ENCODE data around the gene ERN2.
A peak's percentile ranks its signal among the peaks of the same experiment; 100 is the strongest.

The ERN2 gene

DNA sequence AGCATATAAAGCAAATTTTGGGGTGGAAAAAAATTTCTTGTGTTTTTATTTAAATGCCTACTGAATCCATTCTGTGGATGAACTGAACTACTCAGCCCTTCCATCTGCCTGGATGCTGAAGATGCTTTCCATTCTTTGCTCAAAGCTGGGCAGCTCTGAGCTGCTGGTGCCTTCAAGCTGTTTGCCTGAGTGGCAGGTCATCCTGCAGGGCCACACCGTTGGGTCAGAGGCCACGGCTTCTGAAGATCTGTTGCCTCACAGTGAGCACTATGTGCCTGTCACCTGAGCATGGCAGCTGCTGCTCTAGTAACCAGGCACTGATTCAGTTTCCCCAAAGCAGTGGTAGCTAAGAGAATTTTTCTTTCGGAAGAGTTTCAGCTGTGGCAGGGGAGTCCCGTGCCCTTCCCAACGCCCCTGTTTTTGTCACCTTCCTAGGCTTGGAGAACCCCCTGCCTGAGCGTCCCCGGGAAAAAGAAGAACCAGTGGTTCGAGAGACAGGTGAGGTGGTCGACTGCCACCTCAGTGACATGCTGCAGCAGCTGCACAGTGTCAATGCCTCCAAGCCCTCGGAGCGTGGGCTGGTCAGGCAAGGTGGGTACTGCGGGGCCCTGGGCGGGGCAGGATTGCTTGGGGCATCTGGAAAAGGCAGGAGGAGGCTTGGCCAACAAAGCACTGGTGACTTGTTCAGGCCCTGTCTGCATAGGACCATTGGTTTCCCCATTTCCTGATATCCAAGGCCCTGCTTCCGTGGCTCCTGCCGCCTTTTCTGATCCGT, 25.8 kb downstream of the ERN2 start:
- no peak for DNase-seq (ENCODE audit: low read depth)

GRCh38 chr16:23683487-23683886, 29.5 kb downstream of the ERN2 start:
- DNase-seq (ENCODE audit: low read depth) = no peak

DNA sequence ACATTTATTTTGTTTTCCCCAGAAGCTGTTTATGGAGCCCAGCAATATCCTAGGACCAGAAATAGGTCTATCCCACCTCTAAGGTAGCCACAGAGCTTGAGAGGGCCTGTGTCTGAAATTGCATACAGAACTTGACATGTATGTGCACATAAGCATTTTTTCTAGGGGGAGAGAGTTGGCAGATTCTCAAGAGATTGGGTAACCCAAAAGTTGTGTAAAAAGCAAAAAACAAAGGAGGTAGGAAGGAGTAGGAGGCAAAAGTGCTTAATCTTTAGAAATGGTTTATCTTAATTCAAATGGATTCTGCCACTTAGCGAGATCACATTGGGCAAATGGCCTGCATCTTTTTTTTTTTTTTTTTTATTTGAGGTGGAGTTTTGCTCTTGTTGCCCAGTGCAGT, 30.8 kb downstream of the ERN2 start:
- DNase-seq (ENCODE audit: low read depth) = no peak

DNA sequence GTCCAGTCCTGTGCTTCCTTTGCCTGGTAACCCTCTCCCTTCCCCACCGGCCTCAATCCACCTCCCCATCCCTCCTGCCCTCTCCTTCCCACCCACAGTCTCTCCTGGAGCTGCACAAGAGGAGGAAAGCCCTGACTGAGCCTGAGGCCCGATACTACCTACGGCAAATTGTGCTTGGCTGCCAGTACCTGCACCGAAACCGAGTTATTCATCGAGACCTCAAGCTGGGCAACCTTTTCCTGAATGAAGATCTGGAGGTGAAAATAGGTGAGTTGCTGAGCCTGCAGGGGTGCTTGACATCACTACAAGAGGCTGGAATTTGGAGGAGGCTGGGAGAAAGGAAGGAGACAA, 33.1 kb downstream of the ERN2 start:
- DNase-seq (ENCODE audit: low read depth) = no peak

DNA sequence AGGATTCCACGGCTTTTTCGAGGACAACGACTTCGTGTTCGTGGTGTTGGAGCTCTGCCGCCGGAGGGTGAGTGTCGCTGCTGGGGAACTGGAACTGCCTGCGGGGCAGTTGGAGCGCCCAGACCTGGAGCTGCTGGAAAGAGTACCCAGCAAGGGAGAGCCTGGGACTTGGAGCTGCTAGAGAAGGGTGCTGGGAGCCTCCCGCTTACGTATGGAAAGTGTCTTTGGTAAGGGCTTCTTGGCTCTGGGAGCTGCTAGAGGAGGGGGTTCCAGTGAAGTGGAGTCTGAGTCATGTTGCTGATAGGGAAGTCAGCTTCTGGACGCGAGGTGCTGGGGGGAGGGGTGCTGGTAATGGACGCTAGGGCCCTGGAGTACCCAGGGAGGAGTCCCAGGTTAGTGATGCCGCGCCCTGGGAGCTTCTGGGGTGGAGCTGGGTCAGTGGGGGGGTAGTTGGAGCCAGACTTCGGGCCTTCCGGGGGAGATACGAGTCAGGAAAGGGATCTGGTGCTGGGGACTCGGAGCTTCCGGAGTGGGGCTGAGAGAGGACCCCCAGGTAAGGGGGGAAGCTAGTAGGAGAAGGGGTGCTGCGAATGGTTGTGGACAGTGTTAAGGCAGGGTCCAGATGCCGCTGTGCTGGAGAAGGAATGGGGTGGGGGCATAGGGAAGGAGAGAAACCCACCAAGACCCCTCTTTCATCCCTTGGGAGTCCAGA, 33.6 kb downstream of the ERN2 start:
- no peak for DNase-seq (ENCODE audit: low read depth)

GRCh38 chr16:23678430-23679273, 34.4 kb downstream of the ERN2 start, which contains the start of gene PLK1:
Gene PLK1, plus strand, starts transcription at chr16:23678889. Its CDS starts 44 bp downstream, at chr16:23678933.
- DNase-seq (ENCODE audit: low read depth) = peak; percentile 37

GRCh38 chr16:23676924-23677480, 36.0 kb downstream of the ERN2 start:
- DNase-seq (ENCODE audit: low read depth) = no peak

- no peak for DNase-seq (ENCODE audit: low read depth)
Measured at GRCh38 chr16:23673971-23674614, 38.9 kb downstream of the ERN2 start.

GRCh38 chr16:23670137-23670776, 42.8 kb downstream of the ERN2 start:
- DNase-seq (ENCODE audit: low read depth) = no peak

DNA sequence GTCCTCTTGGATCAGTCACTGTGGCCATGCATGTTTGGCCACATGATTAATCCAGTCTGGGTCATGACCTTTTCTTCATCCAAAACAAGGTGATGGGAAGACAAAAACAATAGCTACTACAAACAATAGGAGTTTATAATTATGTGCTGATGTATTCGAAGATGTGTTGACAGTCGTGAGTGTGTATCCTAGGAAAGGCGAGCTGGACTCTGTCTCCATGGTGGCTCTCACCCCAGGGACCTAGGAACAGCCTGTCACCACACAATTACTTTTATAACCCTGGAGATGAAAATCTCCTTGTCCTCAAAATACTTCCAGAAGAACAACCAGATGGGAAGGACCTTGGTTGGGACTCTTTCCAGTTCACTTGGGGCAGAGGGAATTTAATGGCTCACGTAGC, 44.1 kb downstream of the ERN2 start:
- DNase-seq (ENCODE audit: low read depth) = no peak

GRCh38 chr16:23668225-23668624, 44.8 kb downstream of the ERN2 start:
- no peak for DNase-seq (ENCODE audit: low read depth)

DNA sequence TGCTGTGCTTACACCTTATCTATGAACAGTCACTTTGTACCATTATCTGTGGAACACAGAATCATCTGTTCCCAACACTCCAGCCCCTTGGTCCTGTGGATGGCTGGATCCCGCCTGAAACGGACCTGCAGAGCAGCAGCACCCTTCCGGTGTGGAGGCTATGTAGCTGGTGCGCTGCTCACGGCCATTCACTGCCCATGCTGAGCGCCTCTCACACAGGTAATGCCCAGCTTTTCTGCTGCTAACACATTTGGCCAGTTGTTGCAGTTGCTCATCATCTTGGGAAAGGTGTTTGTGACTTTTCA, 45.7 kb downstream of the ERN2 start:
- DNase-seq (ENCODE audit: low read depth) = no peak

- no peak for DNase-seq (ENCODE audit: low read depth)
Measured at GRCh38 chr16:23666571-23667354, 46.3 kb downstream of the ERN2 start.

DNA sequence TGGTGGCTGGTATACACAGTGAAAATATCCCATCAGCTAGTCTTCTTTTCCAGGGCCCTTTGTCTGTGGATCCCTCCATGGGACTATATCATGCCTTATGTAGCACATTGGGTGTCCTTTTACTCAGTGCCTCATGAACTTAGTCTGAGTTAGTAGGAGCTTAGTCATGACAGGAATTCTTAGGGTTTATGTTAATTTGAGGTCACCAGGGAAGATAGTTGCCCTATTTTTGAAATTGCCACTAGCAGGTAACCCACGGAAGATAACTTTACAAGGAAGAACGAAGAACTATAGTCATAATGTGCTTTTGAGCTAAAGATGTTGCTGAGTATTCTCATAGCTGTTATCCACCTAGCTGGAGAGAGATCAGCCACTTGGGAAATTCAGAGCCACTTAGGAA, 49.1 kb downstream of the ERN2 start:
- DNase-seq (ENCODE audit: low read depth) = no peak

DNA sequence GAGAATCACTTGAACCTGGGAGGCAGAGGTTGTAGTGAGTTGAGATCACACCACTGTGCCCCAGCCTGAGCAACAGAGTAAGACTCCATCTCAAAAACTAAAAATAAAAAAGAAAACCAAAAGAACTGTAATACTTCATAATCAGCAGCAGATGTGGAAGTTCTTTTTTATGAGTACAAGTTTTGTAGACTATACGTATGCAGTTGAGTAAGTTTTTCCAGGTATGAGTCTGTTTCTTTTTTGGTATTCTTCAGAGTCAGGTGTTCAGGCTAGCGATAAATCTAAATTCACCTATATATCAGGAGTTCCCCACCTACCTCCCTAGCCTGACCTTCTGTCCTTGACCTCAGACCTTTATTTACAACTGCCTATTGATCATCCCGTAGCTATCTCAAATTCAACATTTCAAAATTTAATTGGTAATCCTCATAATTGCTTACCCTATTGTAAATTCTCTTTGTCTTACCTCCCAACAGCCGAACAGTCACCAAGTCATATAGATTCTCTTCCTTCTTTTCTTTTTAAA, 61.0 kb downstream of the ERN2 start:
- no peak for DNase-seq (ENCODE audit: low read depth)

DNA sequence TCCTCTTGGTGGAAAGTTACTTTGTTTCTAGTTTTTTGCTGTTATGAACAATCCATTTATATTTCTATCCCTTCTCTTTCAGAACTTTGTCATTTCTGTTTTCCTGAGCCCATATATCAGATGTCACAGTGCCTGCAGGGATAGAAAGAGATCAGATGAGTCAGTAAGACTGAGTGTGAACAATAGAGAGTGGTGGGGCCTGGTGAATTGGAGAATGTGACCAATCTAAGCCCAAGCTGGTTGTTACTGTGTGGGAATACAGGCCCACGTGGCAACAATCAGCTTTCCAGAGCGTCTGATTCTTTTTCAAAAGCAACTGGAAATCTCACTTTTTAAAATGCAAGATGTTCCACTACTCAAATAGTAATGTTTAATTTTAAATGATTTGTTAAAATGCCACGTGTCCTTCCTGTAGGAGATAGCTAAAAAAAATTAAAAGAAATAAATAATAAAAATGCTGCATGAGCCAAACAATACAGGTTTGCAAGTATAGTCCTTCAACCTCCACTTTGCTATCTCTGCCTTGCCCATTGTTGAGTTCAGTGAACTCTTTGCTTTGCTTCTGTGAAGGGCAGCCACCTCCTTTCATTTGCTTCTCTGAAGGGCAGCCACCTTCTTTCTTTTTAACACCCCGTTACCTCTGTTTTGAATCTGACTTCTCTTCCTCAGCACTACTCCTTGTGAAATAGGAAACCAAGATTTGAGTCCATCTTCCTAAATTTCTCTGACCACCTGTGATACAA, 62.2 kb downstream of the ERN2 start:
- DNase-seq (ENCODE audit: low read depth) = no peak

DNA sequence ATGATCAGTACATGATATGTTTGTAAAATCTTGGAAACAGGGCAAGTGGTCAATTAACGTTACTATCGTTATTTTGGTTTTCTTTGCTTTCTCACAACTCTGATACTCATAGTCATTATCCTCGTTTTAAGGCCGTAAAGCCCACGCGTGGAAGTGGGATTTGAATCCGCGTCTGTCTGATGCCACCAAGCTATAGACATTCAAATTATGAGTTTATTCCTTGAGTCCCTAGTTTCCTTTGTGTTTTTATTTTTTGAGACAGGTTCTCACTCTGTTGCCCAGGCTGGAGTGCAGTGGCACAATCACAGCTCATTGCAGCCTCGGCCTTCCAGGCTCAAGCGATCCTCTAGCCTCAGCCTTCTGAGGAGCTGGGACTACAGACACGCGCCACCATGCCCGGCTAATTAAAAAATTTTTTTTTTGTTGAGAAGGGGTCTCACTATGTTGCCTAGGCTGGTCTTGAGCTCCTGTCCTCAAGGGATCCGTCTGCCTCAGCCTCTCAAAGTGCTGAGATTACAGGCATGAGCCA, 70.7 kb downstream of the ERN2 start:
- DNase-seq (ENCODE audit: low read depth) = no peak

DNA sequence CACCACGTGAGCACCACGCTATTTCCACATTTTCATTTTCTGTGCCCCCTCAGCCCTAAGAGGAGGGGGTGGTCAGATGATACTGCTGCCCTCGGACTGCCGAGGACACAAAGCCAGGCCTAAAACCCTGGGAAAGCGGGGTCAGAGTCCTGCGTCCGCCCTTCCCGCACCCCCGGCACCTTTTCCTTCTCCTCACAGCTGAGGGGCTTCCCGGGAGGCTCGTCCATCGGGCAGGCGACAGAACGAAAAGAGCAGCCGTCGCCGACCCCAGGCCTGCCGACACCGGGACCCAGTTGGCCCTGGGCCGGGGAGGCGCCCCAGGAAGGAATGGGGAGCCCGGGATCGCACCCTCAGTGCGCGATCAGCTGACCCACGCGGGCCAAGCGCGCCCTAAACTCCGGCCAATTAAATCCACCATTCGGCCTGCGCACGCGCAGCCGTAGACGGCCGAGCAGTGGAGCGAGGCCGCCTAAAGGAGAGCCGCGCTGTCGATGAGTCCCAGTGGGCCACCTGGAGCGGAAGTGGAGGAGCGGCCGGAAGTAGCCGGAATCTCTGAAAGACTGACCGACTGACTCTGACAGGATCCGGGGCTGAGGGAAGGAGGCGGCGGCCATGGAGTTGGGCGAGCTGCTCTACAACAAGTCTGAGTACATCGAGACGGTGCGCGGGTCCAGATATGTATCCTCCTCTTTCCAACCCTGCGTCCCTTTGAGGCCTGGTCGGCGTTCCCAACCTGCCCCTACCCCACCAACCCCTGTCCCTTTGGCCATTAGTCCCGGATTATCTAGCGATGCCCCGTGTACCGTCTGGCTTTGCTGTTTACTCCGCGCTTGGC, 71.9 kb downstream of the ERN2 start, which contains the start of the genes DCTN5 and PALB2:
Gene DCTN5 (plus strand): TSS at position 536 of the 835 bp plus-strand sequence. CDS start 77 bp downstream, at position 613.
Gene PALB2 (minus strand): TSS at position 380 of the 835 bp plus-strand sequence. CDS start 153 bp downstream, at position 227.
- peak; percentile 64 for DNase-seq (ENCODE audit: low read depth)
